SU-DHL-6 (cell line): ENCODE data around the gene MYRFL.
"Not testable (repeated sequence)": the region's sequence is repeated elsewhere in the genome, so short reads cannot be mapped to it uniquely, and the experiment has no call there.

Source experiments
- EZH2phosphoT487 ChIP-seq: fragments of 200-600 bp; sonication (generic), shearing (Covaris generic); conservative IDR thresholded peaks from 2 replicates; pipeline ENCODE4 v1.6.1; 2018; ENCODE audit warnings: mild to moderate bottlenecking, antibody characterized with exemption, low read length, moderate library complexity, mixed read lengths
- TF ChIP-seq, protein P1 (sequence below): fragments of 200-600 bp; sonication (generic); IDR thresholded peaks from one replicate; pipeline ENCODE4 v1.5.1; 2017; ENCODE audit warnings: antibody characterized with exemption, mild to moderate bottlenecking, low read length, moderate library complexity; ENCODE audit not compliant: insufficient read depth, poor library complexity, severe bottlenecking

DNA sequence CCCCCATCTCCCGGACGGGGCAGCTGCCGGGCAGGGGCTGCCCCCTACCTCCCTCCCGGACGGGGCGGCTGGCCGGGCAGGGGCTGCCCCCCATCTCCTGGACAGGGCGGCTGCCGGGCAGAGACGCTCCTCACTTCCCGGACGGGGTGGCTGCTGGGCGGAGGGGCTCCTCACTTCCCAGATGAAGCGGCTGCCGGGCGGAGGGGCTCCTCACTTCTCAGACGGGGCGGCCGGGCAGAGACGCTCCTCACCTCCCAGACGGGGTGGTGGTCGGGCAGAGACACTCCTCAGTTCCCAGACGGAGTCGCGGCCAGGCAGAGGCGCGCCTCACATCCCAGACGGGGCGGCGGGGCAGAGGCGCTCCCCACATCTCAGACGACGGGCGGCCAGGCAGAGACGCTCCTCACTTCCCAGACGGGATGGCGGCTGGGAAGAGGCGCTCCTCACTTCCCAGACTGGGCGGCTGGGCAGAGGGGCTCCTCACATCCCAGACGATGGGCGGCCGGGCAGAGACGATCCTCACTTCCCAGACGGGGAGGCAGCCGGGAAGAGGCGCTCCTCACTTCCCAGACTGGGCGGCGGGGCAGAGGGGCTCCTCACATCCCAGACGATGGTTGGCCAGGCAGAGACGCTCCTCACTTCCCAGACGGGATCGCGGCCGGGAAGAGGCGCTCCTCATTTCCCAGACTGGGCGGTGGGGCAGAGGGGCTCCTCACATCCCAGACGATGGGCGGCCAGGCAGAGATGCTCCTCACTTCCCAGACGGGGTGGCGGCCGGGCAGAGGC is 28.3 kb downstream of the MYRFL start:
- TF ChIP-seq, protein P1, sequence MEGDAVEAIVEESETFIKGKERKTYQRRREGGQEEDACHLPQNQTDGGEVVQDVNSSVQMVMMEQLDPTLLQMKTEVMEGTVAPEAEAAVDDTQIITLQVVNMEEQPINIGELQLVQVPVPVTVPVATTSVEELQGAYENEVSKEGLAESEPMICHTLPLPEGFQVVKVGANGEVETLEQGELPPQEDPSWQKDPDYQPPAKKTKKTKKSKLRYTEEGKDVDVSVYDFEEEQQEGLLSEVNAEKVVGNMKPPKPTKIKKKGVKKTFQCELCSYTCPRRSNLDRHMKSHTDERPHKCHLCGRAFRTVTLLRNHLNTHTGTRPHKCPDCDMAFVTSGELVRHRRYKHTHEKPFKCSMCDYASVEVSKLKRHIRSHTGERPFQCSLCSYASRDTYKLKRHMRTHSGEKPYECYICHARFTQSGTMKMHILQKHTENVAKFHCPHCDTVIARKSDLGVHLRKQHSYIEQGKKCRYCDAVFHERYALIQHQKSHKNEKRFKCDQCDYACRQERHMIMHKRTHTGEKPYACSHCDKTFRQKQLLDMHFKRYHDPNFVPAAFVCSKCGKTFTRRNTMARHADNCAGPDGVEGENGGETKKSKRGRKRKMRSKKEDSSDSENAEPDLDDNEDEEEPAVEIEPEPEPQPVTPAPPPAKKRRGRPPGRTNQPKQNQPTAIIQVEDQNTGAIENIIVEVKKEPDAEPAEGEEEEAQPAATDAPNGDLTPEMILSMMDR: not testable (repeated sequence)
- TF ChIP-seq EZH2phosphoT487: not testable (repeated sequence)
